ENCODE data around the gene ERMAP.

DNA sequence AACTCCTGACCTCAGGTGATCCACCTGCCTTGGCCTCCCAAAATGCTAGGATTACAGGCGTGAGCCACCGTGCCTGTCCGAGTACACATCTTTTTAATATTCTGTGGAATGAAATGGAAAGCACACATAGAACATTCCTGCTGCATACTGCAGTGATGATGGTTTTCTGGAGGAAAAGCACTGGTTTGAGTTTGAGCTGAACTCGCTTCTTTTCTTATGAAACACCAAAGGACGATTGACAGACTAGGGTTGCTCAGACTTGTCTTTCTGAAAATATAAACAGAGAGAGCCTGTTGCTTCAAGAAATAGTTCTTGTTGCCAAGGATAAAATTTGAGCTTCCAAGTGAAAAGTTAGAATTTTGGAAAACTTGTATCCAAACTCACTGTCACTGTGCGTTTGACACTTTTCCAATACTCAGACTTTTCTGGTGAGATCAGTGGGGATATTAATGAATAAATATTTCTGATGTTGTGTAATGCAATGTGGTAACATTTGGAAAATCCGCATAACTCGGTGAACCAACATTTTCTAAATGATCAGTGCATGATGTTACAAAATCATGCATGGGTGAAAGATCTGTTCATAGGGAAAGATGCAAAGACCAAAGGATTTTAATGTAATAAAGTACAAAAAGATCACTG is 15.0 kb upstream of the ERMAP start:
- TF ChIP-seq, protein P1, sequence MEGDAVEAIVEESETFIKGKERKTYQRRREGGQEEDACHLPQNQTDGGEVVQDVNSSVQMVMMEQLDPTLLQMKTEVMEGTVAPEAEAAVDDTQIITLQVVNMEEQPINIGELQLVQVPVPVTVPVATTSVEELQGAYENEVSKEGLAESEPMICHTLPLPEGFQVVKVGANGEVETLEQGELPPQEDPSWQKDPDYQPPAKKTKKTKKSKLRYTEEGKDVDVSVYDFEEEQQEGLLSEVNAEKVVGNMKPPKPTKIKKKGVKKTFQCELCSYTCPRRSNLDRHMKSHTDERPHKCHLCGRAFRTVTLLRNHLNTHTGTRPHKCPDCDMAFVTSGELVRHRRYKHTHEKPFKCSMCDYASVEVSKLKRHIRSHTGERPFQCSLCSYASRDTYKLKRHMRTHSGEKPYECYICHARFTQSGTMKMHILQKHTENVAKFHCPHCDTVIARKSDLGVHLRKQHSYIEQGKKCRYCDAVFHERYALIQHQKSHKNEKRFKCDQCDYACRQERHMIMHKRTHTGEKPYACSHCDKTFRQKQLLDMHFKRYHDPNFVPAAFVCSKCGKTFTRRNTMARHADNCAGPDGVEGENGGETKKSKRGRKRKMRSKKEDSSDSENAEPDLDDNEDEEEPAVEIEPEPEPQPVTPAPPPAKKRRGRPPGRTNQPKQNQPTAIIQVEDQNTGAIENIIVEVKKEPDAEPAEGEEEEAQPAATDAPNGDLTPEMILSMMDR (IDR thresholded peaks at IDR 0.05; ENCODE audit: insufficient read depth, low read length), result no peak
- TF ChIP-seq POLR2AphosphoS5 (IDR thresholded peaks at IDR 0.05; ENCODE audit: low read depth) (no peak), SPI1 (IDR thresholded peaks at IDR 0.05; ENCODE audit: borderline replicate concordance, low read depth) (no peak)
- TF ChIP-seq, protein P2, sequence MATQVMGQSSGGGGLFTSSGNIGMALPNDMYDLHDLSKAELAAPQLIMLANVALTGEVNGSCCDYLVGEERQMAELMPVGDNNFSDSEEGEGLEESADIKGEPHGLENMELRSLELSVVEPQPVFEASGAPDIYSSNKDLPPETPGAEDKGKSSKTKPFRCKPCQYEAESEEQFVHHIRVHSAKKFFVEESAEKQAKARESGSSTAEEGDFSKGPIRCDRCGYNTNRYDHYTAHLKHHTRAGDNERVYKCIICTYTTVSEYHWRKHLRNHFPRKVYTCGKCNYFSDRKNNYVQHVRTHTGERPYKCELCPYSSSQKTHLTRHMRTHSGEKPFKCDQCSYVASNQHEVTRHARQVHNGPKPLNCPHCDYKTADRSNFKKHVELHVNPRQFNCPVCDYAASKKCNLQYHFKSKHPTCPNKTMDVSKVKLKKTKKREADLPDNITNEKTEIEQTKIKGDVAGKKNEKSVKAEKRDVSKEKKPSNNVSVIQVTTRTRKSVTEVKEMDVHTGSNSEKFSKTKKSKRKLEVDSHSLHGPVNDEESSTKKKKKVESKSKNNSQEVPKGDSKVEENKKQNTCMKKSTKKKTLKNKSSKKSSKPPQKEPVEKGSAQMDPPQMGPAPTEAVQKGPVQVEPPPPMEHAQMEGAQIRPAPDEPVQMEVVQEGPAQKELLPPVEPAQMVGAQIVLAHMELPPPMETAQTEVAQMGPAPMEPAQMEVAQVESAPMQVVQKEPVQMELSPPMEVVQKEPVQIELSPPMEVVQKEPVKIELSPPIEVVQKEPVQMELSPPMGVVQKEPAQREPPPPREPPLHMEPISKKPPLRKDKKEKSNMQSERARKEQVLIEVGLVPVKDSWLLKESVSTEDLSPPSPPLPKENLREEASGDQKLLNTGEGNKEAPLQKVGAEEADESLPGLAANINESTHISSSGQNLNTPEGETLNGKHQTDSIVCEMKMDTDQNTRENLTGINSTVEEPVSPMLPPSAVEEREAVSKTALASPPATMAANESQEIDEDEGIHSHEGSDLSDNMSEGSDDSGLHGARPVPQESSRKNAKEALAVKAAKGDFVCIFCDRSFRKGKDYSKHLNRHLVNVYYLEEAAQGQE (IDR thresholded peaks at IDR 0.05; ENCODE audit: insufficient replicate concordance, low read depth), result no peak

All from HL-60 (cell line).